HEK293 (cell line): ENCODE data around the gene OXGR1.

ENCODE experiments used
- CTCF ChIA-PET: fragments of 350-600 bp; formaldehyde crosslinking; extraction: SDS; loops from one replicate; lab custom pipeline; 2021; ENCODE audit warnings: antibody characterized with exemption; lab: Yijun Ruan, JAX
- POLR2A ChIA-PET: fragments of 300-600 bp; formaldehyde crosslinking; extraction: SDS; loops from one replicate; lab custom pipeline; 2020; ENCODE audit warnings: antibody characterized with exemption, inconsistent platforms; lab: Yijun Ruan, JAX
- H3K27ac ChIP-seq: fragments of 200-500 bp; sonication (Bioruptor generic); 2 replicates; pipeline ENCODE4 v1.5.1; 2014; ENCODE audit warnings: low read depth, low read length, control low read depth, inconsistent platforms; ENCODE audit errors: extremely low read depth
- H3K36me3 ChIP-seq, 2 experiments: fragments of 200-500 bp in 1 of 2; sonication (Bioruptor generic) in 1 of 2; 1 replicate in 1 of 2; 2 replicates in 1 of 2; pipeline ENCODE4 v1.5.1; 2014 to 2017; ENCODE audit warnings: inconsistent platforms in 2 of 2, low read length in 2 of 2; ENCODE audit not compliant: control insufficient read depth in 2 of 2, insufficient read depth in 1 of 2
- H3K4me1 ChIP-seq: fragments of 200-500 bp; sonication (Bioruptor generic); 2 replicates; pipeline ENCODE4 v1.5.1; 2014; ENCODE audit warnings: mild to moderate bottlenecking, low read length, inconsistent platforms; ENCODE audit not compliant: control insufficient read depth, insufficient read depth
- H3K4me3 ChIP-seq: 2 replicates; pipeline ENCODE4 v1.5.1; 2011; ENCODE audit warnings: low read depth, mild to moderate bottlenecking, control low read depth, low read length, moderate library complexity
- H3K9me3 ChIP-seq: fragments of 200-500 bp; sonication (Bioruptor generic); 2 replicates; pipeline ENCODE4 v1.5.1; 2014; ENCODE audit warnings: low read depth, low read length, inconsistent platforms; ENCODE audit not compliant: control insufficient read depth, insufficient read depth
- ELK4 ChIP-seq: IDR thresholded peaks from 2 replicates; pipeline ENCODE4 v1.6.1; 2011; ENCODE audit warnings: mild to moderate bottlenecking, low read depth, low read length, borderline replicate concordance
- FEZF1 ChIP-seq: fragments of 450-650 bp; formaldehyde crosslinking; IDR thresholded peaks from 2 replicates; pipeline ENCODE4 v1.5.1; 2016; ENCODE audit warnings: missing biosample characterization, missing genetic modification characterization
- GLIS2 ChIP-seq: fragments of 450-650 bp; formaldehyde crosslinking; IDR thresholded peaks from 2 replicates; pipeline ENCODE4 v1.5.1; 2016; ENCODE audit warnings: missing biosample characterization, missing genetic modification characterization
- KLF17 ChIP-seq: fragments of 450-650 bp; formaldehyde crosslinking; IDR thresholded peaks from 2 replicates; pipeline ENCODE4 v1.5.1; 2016; ENCODE audit warnings: missing biosample characterization, missing genetic modification characterization
- KLF7 ChIP-seq: fragments of 450-650 bp; formaldehyde crosslinking; IDR thresholded peaks from 2 replicates; pipeline ENCODE4 v1.5.1; 2016; ENCODE audit warnings: missing biosample characterization, missing genetic modification characterization, borderline replicate concordance
- PATZ1 ChIP-seq: fragments of 450-650 bp; formaldehyde crosslinking; IDR thresholded peaks from 2 replicates; pipeline ENCODE4 v1.5.1; 2016; ENCODE audit warnings: missing biosample characterization, missing genetic modification characterization
- SP7 ChIP-seq: fragments of 450-650 bp; formaldehyde crosslinking; IDR thresholded peaks from 2 replicates; pipeline ENCODE4 v1.5.1; 2016; ENCODE audit warnings: missing biosample characterization, missing genetic modification characterization
- WT1 ChIP-seq: fragments of 450-650 bp; formaldehyde crosslinking; IDR thresholded peaks from 2 replicates; pipeline ENCODE4 v1.5.1; 2016; ENCODE audit warnings: missing biosample characterization, missing genetic modification characterization
- ZBTB11 ChIP-seq: fragments of 450-650 bp; formaldehyde crosslinking; conservative IDR thresholded peaks from 2 replicates; pipeline ENCODE4 v1.5.1; 2016; ENCODE audit warnings: low read depth, missing biosample characterization, missing genetic modification characterization
- ZBTB48 ChIP-seq: fragments of 450-650 bp; formaldehyde crosslinking; IDR thresholded peaks from 2 replicates; pipeline ENCODE4 v1.5.1; 2016; ENCODE audit warnings: missing biosample characterization, missing genetic modification characterization
- ZBTB7A ChIP-seq: fragments of 450-650 bp; formaldehyde crosslinking; IDR thresholded peaks from 2 replicates; pipeline ENCODE4 v1.5.1; 2016; ENCODE audit warnings: low read depth, missing biosample characterization, missing genetic modification characterization
- ZBTB8A ChIP-seq: fragments of 450-650 bp; formaldehyde crosslinking; IDR thresholded peaks from 2 replicates; pipeline ENCODE4 v1.5.1; 2016; ENCODE audit warnings: missing biosample characterization, missing genetic modification characterization
- ZEB2 ChIP-seq: fragments of 450-650 bp; formaldehyde crosslinking; IDR thresholded peaks from 2 replicates; pipeline ENCODE4 v1.5.1; 2016; ENCODE audit warnings: missing biosample characterization, missing genetic modification characterization
- ZNF132 ChIP-seq: fragments of 450-650 bp; formaldehyde crosslinking; IDR thresholded peaks from 2 replicates; pipeline ENCODE4 v1.5.1; 2017; ENCODE audit warnings: missing biosample characterization, missing genetic modification characterization, borderline replicate concordance
- ZNF184 ChIP-seq: fragments of 450-650 bp; IDR thresholded peaks from 2 replicates; pipeline ENCODE4 v1.5.1; 2018; ENCODE audit warnings: missing biosample characterization, mild to moderate bottlenecking, missing genetic modification characterization
- ZNF19 ChIP-seq: fragments of 450-650 bp; formaldehyde crosslinking; IDR thresholded peaks from 2 replicates; pipeline ENCODE4; 2016; ENCODE audit warnings: missing biosample characterization, missing genetic modification characterization, low read depth
- ZNF239 ChIP-seq: fragments of 450-650 bp; formaldehyde crosslinking; IDR thresholded peaks from 2 replicates; pipeline ENCODE4 v1.5.1; 2016; ENCODE audit warnings: missing biosample characterization, missing genetic modification characterization
- ZNF280D ChIP-seq: fragments of 450-650 bp; formaldehyde crosslinking; IDR thresholded peaks from 2 replicates; pipeline ENCODE4 v1.5.1; 2016; ENCODE audit warnings: missing biosample characterization, missing genetic modification characterization
- ZNF311 ChIP-seq: fragments of 450-650 bp; formaldehyde crosslinking; IDR thresholded peaks from 2 replicates; pipeline ENCODE4 v1.5.1; 2017; ENCODE audit warnings: missing biosample characterization, missing genetic modification characterization, borderline replicate concordance
- ZNF324 ChIP-seq: fragments of 450-650 bp; formaldehyde crosslinking; IDR thresholded peaks from 2 replicates; pipeline ENCODE4 v1.5.1; 2016; ENCODE audit warnings: missing biosample characterization, missing genetic modification characterization
- ZNF335 ChIP-seq: fragments of 450-650 bp; formaldehyde crosslinking; conservative IDR thresholded peaks from 2 replicates; pipeline ENCODE4 v1.5.1; 2016; ENCODE audit warnings: missing biosample characterization, missing genetic modification characterization
- ZNF600 ChIP-seq: fragments of 450-650 bp; formaldehyde crosslinking; IDR thresholded peaks from 2 replicates; pipeline ENCODE4 v1.5.1; 2016; ENCODE audit warnings: missing biosample characterization, missing genetic modification characterization
- ZNF623 ChIP-seq: fragments of 450-650 bp; formaldehyde crosslinking; IDR thresholded peaks from 2 replicates; pipeline ENCODE4 v1.5.1; 2016; ENCODE audit warnings: missing biosample characterization, missing genetic modification characterization
- ZNF830 ChIP-seq: fragments of 450-650 bp; IDR thresholded peaks from 2 replicates; pipeline ENCODE4 v1.5.0; 2018; ENCODE audit warnings: missing biosample characterization, missing genetic modification characterization, low read depth, mild to moderate bottlenecking, moderate library complexity

The OXGR1 gene

GRCh38 chr13:96994017-96994857, at the start of gene OXGR1 (continued):
- TF ChIP-seq PATZ1 (tag by site-specific recombination) (peak; percentile 44; the same call in 1 of the 2 replicates), KLF17 (tag by site-specific recombination) (no peak), FEZF1 (tag by site-specific recombination) (no peak), ZNF132 (tag by site-specific recombination) (no peak), ZNF623 (no peak), ZNF600 (tag by site-specific recombination) (0 out of 2 replicates have a peak, but pooled peaks have one; percentile 40), GLIS2 (tag by site-specific recombination) (peak; percentile 77), ZBTB11 (tag by site-specific recombination) (no peak), ELK4 (no peak), ZNF335 (tag by site-specific recombination) (peak; percentile 95), ZEB2 (tag by site-specific recombination) (peak; percentile 45; the same call in 1 of the 2 replicates), ZNF324 (peak; percentile 17; the same call in 1 of the 2 replicates), ZBTB7A (tag by site-specific recombination) (peak; percentile 18; the same call in 1 of the 2 replicates), KLF7 (no peak), ZBTB8A (tag by site-specific recombination) (peak; percentile 45; the same call in 1 of the 2 replicates), ZBTB48 (tag by site-specific recombination) (peak; percentile 79), ZNF239 (tag by site-specific recombination) (no peak)

GRCh38 chr13:97043302-97043701, 49.0 kb upstream of the OXGR1 start:
- H3K4me1 ChIP-seq = no peaks in the 10 kb centered on the region
- H3K9me3 ChIP-seq = no peaks in the 10 kb centered on the region
- H3K36me3 ChIP-seq = no peaks in the 10 kb centered on the region
- no peak overlapping the region for H3K27ac ChIP-seq
- ChIA-PET POLR2A (no interaction called here), CTCF (interaction anchor here (1.2 kb wide), 1 partner anchor 25 kb away, joined by 3 read pairs; no protein-coding TSS in a partner anchor)
- H3K4me3 ChIP-seq = no peak overlapping the region
- TF ChIP-seq ZNF830 (no peak), SP7 (tag by site-specific recombination) (no peak), ZNF623 (no peak), ZNF184 (tag by site-specific recombination) (no peak), WT1 (tag by site-specific recombination) (no peak), ZNF280D (tag by site-specific recombination) (no peak), ZNF19 (tag by site-specific recombination) (no peak), ZNF311 (tag by site-specific recombination) (no peak)
